ENCODE measurements around the gene ASPSCR1.

DNA sequence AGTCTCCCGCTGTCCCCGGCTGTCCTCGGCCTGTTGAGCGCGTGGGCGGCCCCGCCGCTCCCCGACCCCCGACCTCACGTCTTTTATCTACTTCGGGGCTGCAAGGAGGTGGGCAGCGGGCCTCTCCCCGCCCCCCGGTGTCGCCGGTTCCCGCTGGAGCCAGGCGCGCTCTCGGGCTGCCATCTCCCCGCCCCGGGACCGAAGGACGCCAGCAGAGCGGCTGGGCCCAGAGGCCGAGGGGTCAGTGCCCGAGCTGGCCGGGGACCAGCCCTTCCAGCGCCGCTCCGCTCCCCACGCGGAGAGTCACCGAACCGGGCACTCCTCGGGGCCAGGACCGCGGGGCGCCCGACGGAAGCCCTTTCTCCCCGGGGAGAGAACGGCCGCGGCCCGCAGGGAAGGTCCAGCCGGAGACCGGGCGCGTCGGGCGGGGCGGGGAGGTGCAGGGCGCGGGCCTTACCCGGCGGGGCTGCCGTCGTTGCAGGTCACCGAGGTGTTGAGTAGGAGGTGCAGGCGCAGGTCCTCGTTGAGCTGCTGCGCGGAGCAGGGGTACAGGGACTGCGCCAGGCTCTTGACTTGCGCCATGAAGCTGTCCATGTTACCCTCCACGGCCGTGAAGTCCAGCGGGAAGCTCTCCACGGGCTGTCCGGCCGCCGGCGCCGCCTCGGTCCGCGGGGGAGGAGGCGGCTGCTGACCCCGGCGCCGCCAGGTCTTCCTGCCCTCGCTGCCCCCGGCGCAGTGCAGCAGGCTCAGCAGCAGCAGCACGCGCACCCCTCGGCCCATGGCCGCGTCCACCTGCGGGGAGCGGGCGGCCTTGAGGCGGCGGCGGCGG lies 17.1 kb upstream of the ASPSCR1 start:
- TF ChIP-seq CTCF (conservative IDR thresholded peaks at IDR 0.05): no peak
- no peak for TF ChIP-seq EZH2 (IDR thresholded peaks at IDR 0.05; ENCODE audit: low read depth)
